Measurements from ENCODE around the gene UNC5B.

GRCh38 chr10:71283410-71283809 is 71.0 kb downstream of the UNC5B start:
- no peak for TF ChIP-seq GATA3 (IDR thresholded peaks at IDR 0.05; ENCODE audit: low read depth, low read length)
- TF ChIP-seq GATA2 (IDR thresholded peaks at IDR 0.05; ENCODE audit: low read depth, low read length) = no peak

Data from SH-SY5Y (cell line).